Peyer's patch (tissue), 4 donors: ENCODE results near the gene KLK10.

ENCODE experiments used
- POLR2A ChIP-seq, 2 donors: fragments of 450-650 bp; IDR thresholded peaks; one replicate each; pipeline ENCODE4 v1.5.1; 2017; ENCODE audit warnings: antibody characterized with exemption in 2 of 2, mild to moderate bottlenecking in 2 of 2, moderate library complexity in 2 of 2
- TF ChIP-seq, protein P1 (sequence below), 6 experiments: fragments of 450-650 bp in 4 of 6; fragments of 200-600 bp in 2 of 6; sonication (generic) in 1 of 6; IDR thresholded peaks; one replicate each; pipeline ENCODE4 v1.5.1; 2017 to 2019; ENCODE audit warnings: antibody characterized with exemption in 6 of 6, mild to moderate bottlenecking in 3 of 6, moderate library complexity in 1 of 6

- no peak for TF ChIP-seq POLR2A (IDR thresholded peaks at IDR 0.05)
- TF ChIP-seq, protein P1, sequence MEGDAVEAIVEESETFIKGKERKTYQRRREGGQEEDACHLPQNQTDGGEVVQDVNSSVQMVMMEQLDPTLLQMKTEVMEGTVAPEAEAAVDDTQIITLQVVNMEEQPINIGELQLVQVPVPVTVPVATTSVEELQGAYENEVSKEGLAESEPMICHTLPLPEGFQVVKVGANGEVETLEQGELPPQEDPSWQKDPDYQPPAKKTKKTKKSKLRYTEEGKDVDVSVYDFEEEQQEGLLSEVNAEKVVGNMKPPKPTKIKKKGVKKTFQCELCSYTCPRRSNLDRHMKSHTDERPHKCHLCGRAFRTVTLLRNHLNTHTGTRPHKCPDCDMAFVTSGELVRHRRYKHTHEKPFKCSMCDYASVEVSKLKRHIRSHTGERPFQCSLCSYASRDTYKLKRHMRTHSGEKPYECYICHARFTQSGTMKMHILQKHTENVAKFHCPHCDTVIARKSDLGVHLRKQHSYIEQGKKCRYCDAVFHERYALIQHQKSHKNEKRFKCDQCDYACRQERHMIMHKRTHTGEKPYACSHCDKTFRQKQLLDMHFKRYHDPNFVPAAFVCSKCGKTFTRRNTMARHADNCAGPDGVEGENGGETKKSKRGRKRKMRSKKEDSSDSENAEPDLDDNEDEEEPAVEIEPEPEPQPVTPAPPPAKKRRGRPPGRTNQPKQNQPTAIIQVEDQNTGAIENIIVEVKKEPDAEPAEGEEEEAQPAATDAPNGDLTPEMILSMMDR (IDR thresholded peaks at IDR 0.05) = no peak
Observed at GRCh38 chr19:51025401-51025800, 5.9 kb upstream of the KLK10 start.
